G401.6 (cell line): ENCODE results near the gene WRNIP1.

Experiments used
- FAIRE-seq: peaks from 2 replicates; lab custom pipeline; 2012; peaks lifted over from hg19 to GRCh38; lab: Jason Lieb, UNC

WRNIP1 gene

DNA sequence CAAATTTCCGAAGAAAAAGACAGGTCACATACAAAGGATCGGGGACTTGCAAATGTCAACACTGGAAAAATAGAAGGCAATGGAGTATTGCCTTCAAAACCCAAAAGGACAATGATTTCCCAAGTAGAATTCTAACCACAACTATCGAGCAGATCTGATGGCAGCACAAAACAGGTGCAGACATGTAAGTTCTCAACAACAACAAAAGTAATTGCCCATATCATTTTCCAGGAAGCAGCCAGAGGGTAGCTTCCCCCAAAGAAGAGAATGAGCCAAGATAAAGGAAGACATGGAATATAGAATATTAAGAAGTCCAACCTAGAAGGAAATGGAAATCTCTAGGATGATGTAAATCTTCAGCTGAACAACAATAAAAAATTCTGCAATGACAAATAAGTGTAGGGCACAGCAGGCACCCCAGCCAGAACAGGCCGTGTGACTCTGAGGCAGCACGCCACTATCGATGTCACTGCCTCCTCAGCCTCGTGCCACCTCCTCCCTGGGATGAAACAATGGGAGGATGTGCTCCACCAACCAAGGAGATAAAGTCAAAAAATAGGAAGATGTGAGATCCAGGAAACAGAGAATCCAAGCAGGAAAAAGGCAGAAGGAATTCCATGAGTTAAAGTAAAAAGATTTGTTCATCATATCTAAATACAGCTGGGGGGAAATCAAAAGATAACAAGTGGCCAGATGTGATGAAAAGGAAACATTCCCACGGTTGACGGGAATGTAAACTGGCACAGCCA, 42.3 kb downstream of the WRNIP1 start:
- no peak for FAIRE-seq

DNA sequence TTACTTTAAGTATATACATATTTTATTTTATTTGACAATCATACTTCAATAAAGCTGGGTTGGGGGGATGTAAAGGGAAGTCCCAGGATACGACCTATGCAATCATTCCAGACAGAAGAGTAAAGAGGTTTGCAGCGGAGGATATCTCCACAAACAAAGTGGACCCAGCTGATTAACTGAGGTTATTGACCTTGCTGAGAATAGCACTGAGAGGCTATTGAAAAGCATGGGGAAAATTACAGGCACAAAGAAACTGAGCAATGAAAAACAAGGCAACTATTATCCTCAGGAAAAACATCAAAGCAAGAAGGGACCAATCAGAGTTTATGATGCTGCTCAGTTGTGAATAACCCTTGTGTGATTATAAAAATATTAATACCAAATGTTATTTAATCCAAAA, 43.8 kb downstream of the WRNIP1 start:
- no peak for FAIRE-seq

DNA sequence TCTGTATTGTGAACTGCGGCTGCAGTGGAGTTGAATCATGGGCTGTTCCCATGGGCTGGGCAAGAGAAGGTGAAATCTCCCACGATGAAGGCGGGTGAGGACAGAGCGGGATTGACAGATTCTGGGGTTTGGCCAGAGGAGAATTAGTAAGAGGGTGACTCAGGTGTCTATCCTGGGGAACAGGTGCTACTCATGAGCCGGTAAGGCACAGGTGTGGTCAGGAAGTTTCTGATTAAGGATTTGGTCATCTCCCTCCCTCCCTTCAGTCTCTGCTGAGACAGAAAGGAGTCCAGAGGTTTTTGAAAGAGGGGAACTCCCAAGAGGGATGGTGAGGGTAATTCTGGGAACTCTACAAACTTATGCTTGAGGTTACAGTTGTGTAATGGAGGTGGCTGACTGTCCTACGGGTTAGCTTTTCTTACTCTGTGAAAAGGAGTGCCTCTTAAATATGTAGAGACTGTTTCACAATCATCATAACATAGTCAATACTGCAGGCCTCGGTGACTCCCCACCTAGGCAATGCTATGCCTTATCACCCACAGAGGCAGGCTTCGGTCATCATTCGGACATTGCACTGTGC, 45.0 kb downstream of the WRNIP1 start:
- no peak for FAIRE-seq

DNA sequence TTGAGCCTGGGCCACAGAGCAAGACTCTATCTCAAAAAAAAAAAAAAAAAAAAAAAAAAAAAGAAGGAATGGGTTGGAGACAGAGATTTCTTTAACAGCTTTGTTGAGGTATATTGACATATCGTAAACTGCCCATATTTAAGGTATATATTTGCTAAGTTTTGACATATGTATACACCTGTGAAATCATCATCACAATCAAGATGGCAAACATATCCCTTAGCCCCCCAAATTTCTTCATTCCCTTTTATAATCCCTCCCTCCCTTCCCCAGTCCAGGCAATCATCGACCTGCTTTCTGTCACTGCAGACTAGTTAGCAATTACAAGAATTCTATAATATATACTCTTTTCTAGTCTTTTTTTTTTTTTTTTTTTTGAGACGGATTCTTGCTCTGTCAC, 47.5 kb downstream of the WRNIP1 start:
- FAIRE-seq = no peak

DNA sequence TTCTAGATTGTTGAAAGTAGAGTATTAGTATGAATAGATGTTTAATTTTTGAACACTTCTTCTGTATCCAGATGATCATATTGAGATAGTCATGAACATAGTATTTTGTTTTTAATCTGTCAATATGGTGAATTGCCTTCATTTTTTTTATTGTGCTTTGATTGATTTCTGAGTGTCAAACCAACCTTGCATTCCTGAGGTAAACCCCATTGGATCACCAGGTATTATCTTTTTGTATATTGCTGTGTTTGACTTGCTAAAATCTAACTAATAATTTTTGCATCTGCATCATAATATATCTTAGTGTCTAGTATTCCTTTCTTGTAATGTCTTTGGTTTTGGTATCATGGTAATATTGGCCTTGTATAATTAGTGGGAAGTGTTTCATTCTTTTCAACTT, 51.0 kb downstream of the WRNIP1 start:
- no peak for FAIRE-seq

DNA sequence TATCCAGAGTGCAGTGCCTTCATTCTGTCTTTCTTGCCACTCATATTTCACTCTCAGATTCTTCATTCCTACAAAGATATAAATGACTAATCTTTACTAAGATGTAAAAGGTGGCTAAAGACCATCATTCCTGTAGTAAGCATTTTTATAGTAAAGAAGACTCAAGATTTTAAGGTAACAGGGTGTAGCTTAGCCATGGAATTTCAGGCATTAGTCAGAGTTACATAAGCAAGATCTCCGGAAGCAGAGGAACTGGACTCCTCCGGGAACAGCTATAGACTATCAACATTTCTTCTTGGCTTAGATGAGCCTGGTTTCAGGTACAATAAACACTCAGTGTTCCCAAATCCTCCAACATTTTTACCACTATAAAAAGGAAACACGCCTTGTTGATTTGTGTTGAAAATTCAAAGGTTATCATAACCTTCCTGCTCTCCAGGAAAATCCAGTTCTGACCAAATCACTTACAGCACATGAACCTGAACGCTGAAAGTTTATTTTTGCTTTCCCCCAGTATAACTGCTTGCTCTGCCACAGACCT, 52.8 kb downstream of the WRNIP1 start:
- FAIRE-seq = no peak

DNA sequence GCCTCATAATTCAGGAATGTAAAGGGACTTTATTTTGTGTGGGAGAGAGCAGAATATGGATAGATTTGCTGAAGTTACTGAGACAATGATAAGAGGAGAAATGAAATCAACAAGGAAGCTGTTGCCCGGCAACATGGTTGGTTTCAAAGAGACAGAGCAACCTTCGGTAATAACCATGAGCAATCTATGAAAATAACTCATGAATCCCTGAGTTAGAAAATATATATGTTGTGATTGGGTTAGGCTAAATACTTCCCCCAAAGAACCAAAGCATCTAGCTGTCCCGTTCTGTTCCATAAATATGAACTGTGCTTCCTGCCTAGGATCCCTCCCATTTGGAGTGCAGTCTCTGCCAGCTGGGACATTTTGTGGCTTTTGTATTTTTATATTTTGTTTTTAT, 53.4 kb downstream of the WRNIP1 start:
- FAIRE-seq = no peak

DNA sequence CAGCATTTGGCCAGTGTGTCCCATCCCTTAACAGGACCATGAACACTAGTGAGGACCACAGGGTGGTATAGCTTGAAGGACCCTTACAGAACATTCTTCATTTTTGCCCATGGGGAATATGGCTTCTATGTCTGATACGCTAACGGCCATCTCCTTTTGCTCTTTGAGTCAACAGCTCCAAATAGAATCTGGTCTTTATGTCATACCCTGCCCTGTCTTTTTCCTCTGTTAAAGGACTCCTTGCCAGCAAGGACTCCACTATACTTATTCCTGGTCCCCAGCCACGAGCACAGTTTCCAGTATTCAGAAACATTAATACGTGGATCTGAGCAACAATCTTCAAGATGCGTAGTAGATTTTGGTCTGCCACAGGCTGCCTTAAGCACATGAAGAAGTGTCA, 53.9 kb downstream of the WRNIP1 start:
- no peak for FAIRE-seq

DNA sequence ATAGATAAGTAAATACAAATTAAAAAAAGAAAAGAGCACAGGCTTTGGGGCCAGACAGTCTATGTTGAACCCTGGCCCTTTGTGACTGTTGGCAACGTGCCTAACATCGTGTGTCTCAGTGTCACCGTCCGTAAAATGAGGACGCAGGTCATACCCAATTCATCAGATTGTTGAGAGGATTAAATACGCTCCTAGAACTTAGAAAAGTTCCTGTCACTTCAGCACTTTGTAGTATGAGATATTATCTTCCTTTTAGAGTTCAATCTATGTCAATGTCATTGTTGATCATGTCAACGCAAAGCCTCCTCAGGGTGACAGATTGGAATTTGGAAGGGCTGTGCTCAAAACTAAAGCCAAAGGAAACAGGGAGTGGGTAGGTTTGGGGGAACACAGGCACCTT, 54.8 kb downstream of the WRNIP1 start:
- FAIRE-seq = no peak

DNA sequence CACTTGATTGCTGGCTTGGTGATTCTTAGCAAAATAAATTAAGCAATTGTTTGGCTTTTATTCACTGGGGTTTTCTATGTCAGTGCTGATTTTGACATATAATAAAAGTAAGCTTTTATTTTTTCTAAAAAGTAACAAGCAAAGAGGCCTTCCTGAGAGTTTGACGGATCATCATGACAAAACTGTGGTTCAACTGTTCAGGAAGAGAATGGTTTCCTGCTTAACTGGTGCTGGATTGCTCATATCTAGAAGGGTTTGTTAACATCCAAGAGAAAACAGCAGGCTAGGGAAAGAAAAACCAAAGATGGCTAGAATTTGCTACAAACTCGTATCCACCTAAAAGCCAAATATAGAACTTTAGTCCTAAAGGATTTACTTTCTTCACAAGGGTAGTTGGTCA, 55.2 kb downstream of the WRNIP1 start:
- no peak for FAIRE-seq

DNA sequence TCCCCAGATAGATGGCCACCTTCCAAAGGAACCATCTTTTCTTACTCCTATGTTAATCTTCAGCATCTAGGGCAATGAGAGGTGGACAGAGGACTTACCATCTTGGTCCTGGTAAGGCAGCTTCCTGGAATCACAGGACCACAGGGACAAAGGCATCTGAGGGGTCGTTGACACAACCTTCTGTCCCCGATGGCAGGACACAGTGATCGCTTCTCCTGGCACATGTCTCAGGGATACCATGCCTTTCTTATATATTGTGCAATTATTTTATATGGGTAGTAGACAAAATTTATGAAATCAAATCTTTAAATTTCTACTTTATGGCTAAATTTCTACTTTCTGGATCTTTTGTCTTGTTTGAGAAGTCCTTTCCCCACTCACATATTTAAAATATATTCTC, 56.4 kb downstream of the WRNIP1 start:
- no peak for FAIRE-seq

DNA sequence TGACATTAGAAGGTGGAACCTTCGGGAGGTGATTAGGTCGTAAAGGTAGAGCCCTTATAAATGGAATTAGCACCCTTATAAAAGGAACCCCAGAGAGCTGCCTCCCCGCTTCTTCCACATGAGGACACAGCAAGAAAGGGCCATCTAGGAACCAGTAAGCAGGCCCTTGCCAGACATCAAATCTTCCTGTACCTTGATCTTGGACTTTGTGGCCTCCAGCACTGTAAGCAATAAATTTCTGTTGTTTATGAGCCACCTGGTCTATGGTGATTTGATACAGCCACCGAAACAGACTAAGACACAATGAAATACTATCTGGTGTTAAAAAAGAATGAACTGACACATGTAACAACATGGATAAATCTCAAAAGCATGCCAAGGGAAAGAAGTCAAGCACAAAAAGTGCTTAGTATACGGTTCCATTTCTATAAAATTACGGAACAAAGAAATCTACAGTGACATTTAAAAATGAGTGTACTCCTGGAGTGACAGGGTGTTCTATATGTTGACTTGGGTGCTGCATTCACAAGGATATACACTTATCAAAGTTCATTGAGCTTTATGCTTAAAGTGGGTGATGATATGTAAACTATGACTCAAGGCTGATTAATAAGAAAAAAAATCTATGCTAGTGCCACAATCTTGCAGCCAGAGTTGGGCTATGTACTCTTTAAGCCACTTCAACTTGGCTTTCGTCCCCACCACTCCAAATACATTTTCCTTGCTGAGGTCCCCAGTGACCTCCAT, 58.1 kb downstream of the WRNIP1 start:
- FAIRE-seq = no peak

DNA sequence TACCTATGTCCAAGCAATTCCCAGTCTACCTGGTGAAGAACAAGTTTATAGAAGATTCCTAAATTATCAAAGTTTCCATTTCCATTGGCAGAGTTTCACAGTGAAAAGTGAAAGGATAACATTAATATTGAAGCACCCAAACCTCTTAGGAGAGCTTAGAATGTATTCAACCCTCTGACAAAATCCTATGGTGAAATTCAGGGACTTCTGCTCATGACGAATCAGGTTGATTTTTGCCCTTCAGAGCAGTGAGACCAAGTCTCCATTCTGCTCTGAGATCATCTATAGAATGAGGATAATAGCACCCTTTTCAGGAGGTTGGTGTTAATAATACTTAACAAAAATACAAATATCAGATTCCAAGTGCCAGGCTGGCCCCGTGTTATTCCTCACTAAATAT, 60.9 kb downstream of the WRNIP1 start:
- FAIRE-seq = no peak

DNA sequence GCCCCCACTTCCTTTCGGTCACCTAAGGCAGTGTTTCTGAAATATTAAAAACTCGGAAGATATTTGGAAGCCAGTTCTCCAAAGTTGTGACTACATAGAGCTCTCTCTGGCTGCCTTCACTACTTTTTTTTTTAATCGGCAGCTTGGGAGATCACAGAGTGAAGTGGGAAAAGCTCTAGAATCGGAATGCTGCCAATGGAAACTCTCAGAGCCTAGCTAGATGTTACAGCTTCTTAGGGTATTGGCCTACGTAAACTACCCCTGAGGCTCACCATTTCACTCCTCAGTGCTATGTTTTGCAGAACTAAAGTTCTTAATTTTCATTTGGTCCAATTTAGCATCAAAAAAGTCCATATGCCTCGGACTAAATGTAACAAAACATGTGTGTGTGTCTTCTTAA, 61.9 kb downstream of the WRNIP1 start:
- FAIRE-seq = no peak

DNA sequence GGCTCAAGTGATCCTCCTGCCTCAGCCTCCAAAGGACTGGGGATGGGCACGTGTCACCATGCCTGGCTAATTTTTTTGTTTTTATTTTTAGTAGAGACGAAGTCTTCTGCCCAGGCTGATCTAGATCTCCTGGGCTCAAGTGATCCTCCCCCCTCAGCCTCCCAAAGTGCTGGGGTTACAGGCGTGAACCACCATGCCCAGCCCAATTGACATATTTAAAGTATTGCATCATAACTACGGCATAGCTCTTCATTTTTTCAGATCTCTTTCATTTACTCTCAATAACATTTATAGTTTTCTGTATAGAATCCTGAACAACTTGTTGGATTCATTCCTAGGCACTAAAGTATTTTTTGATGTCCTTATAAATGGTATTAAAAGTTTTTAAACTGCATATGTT, 63.4 kb downstream of the WRNIP1 start:
- no peak for FAIRE-seq

DNA sequence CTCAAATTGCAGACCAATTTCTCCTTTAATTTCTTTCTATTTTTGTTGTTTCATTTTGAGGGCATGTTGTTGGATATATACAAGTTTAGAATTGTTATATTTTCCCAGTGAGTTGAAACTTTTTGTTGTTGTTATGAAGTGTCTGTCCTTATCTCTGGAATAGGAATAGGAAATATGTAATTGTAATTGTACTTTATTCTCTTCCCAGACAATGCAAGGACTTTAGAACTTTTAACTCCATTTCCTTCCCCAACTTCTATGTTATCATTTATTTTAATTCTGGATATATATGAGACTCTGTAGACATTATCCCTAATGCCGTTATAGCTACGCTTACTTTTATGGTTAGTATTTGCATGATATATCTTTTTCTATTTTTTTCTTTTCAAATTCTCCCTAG, 64.1 kb downstream of the WRNIP1 start:
- no peak for FAIRE-seq

DNA sequence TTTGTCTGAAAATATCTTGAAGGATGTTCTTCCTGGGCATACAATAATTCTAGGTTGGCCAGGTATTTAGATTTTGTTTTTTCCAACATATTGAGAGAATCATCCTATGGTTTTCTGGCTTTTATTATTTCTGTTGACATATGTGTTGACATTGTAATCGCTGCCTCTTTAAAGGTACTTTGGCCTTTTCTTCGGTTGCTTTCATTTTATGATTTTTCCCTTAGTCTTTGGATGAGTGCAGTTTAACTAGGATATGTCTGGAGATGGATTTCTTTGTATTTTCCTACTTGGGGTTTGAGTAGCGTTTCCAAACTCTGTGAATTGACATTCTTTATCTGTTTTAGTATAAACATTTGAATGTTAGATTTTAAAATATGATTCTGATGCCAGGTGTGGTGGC, 65.0 kb downstream of the WRNIP1 start:
- no peak for FAIRE-seq

DNA sequence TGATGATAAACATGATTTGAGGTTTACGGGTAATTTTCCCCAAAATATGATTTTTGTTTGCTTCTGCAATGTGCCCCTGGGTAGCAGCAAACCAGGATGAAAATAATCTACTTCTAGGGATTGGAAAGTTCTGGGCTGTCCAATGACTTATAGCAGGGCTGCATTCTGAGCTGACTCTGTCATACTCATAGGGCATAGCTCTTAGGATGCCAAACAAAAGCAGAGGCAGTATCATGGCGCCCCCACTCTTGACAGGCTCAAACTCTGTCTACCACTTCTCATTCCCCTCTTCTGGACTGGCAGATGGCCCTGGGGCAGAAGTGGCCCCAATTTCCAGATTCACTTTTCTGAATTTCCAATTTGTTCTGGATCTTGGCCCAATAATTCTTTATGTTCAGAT, 66.2 kb downstream of the WRNIP1 start:
- FAIRE-seq = no peak

DNA sequence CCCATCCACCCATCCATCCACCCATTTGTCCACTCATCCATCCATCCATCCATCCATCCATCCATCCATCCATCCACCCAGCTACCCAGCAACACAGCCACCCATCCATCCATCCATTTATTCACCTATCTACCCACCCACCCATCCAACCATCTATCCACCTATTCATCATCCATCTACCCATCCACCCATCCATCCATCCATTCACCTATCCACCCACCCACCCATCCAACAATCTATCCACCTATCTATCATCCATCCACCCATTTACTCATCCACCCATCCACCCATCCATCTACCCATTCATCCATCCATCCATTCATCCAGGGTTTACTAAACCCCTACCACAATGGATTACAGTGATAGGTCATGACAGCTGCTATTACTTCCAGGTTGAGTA, 69.1 kb downstream of the WRNIP1 start:
- no peak for FAIRE-seq
